A673 (cell line): ENCODE results near the gene DISP3.

ENCODE experiments used
- CTCF ChIP-seq: fragments of 300-800, 200-600 bp; sonication (generic); conservative IDR thresholded peaks from 2 replicates; pipeline ENCODE4 v1.5.1; 2017; ENCODE audit warnings: low read depth, mild to moderate bottlenecking, antibody characterized with exemption, low read length, moderate library complexity, mixed read lengths
- EZH2 ChIP-seq: fragments of 200-600 bp; sonication (generic); IDR thresholded peaks from 2 replicates; pipeline ENCODE4 v1.6.1; 2017; ENCODE audit warnings: borderline replicate concordance, low read depth, mild to moderate bottlenecking, mixed read lengths, antibody characterized with exemption, low read length; ENCODE audit not compliant: poor library complexity, severe bottlenecking

DNA sequence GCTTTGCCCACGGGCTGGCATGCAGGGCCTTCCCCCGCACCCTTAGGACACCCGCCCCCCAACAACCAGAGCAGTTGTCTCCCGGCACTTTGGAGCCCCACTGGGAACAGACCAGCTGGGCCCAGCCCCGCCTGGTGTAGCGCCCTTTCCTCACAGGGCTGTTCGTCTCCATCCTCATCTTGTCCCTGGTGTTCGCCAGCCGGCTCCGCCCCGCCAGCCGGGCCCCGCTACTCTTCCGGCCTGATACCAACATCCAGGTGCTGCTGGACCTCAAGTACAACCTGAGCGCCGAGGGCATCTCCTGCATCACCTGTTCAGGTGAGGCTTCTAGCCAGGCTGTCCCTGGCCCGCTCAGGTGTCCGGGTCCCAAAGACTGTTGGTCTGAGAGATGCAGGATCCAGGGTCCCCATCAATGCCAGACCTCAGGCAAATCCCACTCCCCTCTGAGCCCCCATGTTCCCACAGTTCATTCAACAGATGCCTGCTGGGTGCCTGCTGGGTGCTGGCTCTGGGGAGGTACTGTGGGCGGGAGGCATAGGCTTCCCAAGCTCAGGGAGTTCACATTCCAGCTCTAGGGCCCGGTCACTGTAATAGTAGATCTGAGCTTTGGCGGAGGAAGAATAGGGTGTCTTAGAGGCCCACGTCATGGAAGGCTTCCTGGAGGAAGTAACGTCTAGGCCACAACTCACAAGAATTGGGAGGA lies 41.7 kb downstream of the DISP3 start:
- TF ChIP-seq CTCF (no peak), EZH2 (no peak)
